ENCODE data around the gene TRIM32. TPM values are rescaled to one million over a fixed set of nuclear protein-coding genes. Genes with fewer than 3 reads are reported as not detected.

Gene TRIM32
- total RNA-seq = 10 to 100 TPM; 10.8 to 12.8 (median 12.0) TPM

- Histone ChIP-seq H3K4me3 (peak within 1 kb of the TSS; percentile 73), H3K9me3 (no peaks in the 10 kb centered on the region), H3K4me1 (peaks cover 25% of the 10 kb centered on the region), H3K27ac (peak within 1 kb of the TSS; percentile 76), H3K27me3 (no peaks in the 10 kb centered on the region), H3K36me3 (no peaks in the 10 kb centered on the region)
- TF ChIP-seq CTCF (IDR thresholded peaks at IDR 0.05) (no peak), POLR2AphosphoS5 (IDR thresholded peaks at IDR 0.05) (no peak), EP300 (IDR thresholded peaks at IDR 0.05) (no peak), POLR2A (IDR thresholded peaks at IDR 0.05) (no peak)
- peak; percentile 94 for DNase-seq (ENCODE audit: low spot score in 2 of 2)
- WGBS = under 1% methylated on average over 36 of the region's 54 CpGs
Measured at GRCh38 chr9:116687074-116687753, at the start of gene TRIM32. TRIM32 (plus strand) TSS chr9:116687305; CDS start chr9:116697743, 10,438 bp downstream.

- no peak for TF ChIP-seq EP300 (IDR thresholded peaks at IDR 0.05)
- TF ChIP-seq CTCF (IDR thresholded peaks at IDR 0.05) = no peak
- no peak for TF ChIP-seq POLR2AphosphoS5 (IDR thresholded peaks at IDR 0.05)
- no peak for TF ChIP-seq POLR2A (IDR thresholded peaks at IDR 0.05)
- H3K27ac ChIP-seq = no peak overlapping the region
Measured at GRCh38 chr9:116639251-116639741, 47.8 kb upstream of the TRIM32 start.

GRCh38 chr9:116641292-116642059 lies 45.6 kb upstream of the TRIM32 start:
- no peak overlapping the region for H3K4me3 ChIP-seq
- H3K27me3 ChIP-seq = no peaks in the 10 kb centered on the region
- no peak for TF ChIP-seq CTCF (IDR thresholded peaks at IDR 0.05)
- no peak for TF ChIP-seq EP300 (IDR thresholded peaks at IDR 0.05)
- TF ChIP-seq POLR2AphosphoS5 (IDR thresholded peaks at IDR 0.05) = no peak
- no peak for TF ChIP-seq POLR2A (IDR thresholded peaks at IDR 0.05)
- peaks cover 13% of the 10 kb centered on the region for H3K4me1 ChIP-seq
- no peaks in the 10 kb centered on the region for H3K9me3 ChIP-seq
- 47% methylated on average over 2 of the region's 2 CpGs for WGBS
- no peak for DNase-seq (ENCODE audit: low spot score in 2 of 2)
- no peaks in the 10 kb centered on the region for H3K36me3 ChIP-seq
- no peak overlapping the region for H3K27ac ChIP-seq

More at GRCh38 chr9:116639251-116639741, 47.8 kb upstream of the TRIM32 start:
- H3K36me3 ChIP-seq = no peaks in the 10 kb centered on the region
- DNase-seq (ENCODE audit: low spot score in 2 of 2) = no peak
- H3K4me1 ChIP-seq = peaks cover 8% of the 10 kb centered on the region
- H3K9me3 ChIP-seq = no peaks in the 10 kb centered on the region
- H3K4me3 ChIP-seq = no peak overlapping the region
- H3K27me3 ChIP-seq = no peaks in the 10 kb centered on the region

- no peak overlapping the region for H3K27ac ChIP-seq
- H3K4me1 ChIP-seq = peaks cover 19% of the 10 kb centered on the region
- no peak overlapping the region for H3K4me3 ChIP-seq
- no peak for DNase-seq (ENCODE audit: low spot score in 2 of 2)
- H3K9me3 ChIP-seq = no peaks in the 10 kb centered on the region
- no peaks in the 10 kb centered on the region for H3K27me3 ChIP-seq
- TF ChIP-seq EP300 (IDR thresholded peaks at IDR 0.05) = no peak
- no peak for TF ChIP-seq POLR2A (IDR thresholded peaks at IDR 0.05)
- no peak for TF ChIP-seq POLR2AphosphoS5 (IDR thresholded peaks at IDR 0.05)
- TF ChIP-seq CTCF (IDR thresholded peaks at IDR 0.05) = no peak
- H3K36me3 ChIP-seq = no peaks in the 10 kb centered on the region
- 85% methylated on average over 1 of the region's 1 CpG for WGBS
Measured at GRCh38 chr9:116643691-116644090, 43.4 kb upstream of the TRIM32 start.

GRCh38 chr9:116644091-116644688 lies 42.9 kb upstream of the TRIM32 start:
- H3K27me3 ChIP-seq = no peaks in the 10 kb centered on the region
- 60% methylated on average over 2 of the region's 2 CpGs for WGBS
- H3K36me3 ChIP-seq = no peaks in the 10 kb centered on the region
- DNase-seq (ENCODE audit: low spot score in 2 of 2) = no peak
- H3K4me1 ChIP-seq = peaks cover 19% of the 10 kb centered on the region
- H3K4me3 ChIP-seq = no peak overlapping the region
- H3K9me3 ChIP-seq = no peaks in the 10 kb centered on the region
- H3K27ac ChIP-seq = peak overlapping the region; percentile 24
- TF ChIP-seq EP300 (IDR thresholded peaks at IDR 0.05) = no peak
- no peak for TF ChIP-seq POLR2AphosphoS5 (IDR thresholded peaks at IDR 0.05)
- TF ChIP-seq CTCF (IDR thresholded peaks at IDR 0.05) = no peak
- TF ChIP-seq POLR2A (IDR thresholded peaks at IDR 0.05) = no peak
